Large intestine (tissue), 3 donors: ENCODE data around the gene TRIOBP. TPM values are rescaled to one million over a fixed set of nuclear protein-coding genes. Genes with fewer than 3 reads are reported as not detected.
A peak's percentile ranks its signal among the peaks of the same experiment; 100 is the strongest.

ENCODE experiments used
- DNase-seq, 2 donors: peaks; one replicate each; pipeline versions ENCODE4 v3.0.0 to v3.0.0-alpha.2; 2013
- H3K27ac ChIP-seq: one replicate; pipeline ENCODE4 v1.5.1; 2013; ENCODE audit warnings: low read length
- H3K27me3 ChIP-seq: 2 replicates; pipeline ENCODE4 v1.6.1; 2013; ENCODE audit warnings: low read length; ENCODE audit not compliant: control insufficient read depth, insufficient read depth
- H3K36me3 ChIP-seq: 2 replicates; pipeline ENCODE4 v1.6.1; 2013; ENCODE audit warnings: low read length; ENCODE audit not compliant: control insufficient read depth, insufficient read depth
- H3K4me1 ChIP-seq: one replicate; pipeline ENCODE4 v1.6.1; 2013; ENCODE audit warnings: low read length; ENCODE audit not compliant: control insufficient read depth, insufficient read depth
- H3K4me3 ChIP-seq: one replicate; pipeline ENCODE4 v1.5.1; 2013; ENCODE audit warnings: low read length
- H3K9me3 ChIP-seq: one replicate; pipeline ENCODE4 v1.6.1; 2013; ENCODE audit warnings: mild to moderate bottlenecking, low read depth, low read length, moderate library complexity; ENCODE audit not compliant: control insufficient read depth
- WGBS: methylation state at CpG from one replicate; pipeline ENCODE4 v1.1.5; 2013; ENCODE audit warnings: low lambda C conversion rate; ENCODE audit not compliant: insufficient coverage; 5-methylcytosine and 5-hydroxymethylcytosine counted together
- polyA plus RNA-seq: library from polyadenylated mRNA; unstranded; fragments of 120-200 nt; gene quantifications from one replicate; pipeline ENCODE4 v1.2.1, GENCODE V29; 2013

The TRIOBP gene
- polyA plus RNA-seq, 1 donor, result 43.5 TPM

DNA sequence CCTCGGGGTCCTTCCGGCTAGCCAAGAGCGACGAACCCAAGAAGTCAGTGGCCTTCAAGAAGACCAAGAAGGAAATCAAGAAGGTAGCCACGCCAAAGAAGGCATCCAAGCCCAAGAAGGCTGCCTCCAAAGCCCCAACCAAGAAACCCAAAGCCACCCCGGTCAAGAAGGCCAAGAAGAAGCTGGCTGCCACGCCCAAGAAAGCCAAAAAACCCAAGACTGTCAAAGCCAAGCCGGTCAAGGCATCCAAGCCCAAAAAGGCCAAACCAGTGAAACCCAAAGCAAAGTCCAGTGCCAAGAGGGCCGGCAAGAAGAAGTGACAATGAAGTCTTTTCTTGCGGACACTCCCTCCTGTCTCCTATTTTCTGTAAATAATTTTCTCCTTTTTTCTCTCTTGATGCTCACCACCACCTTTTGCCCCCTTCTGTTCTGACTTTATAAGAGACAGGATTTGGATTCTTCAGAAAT is 109.0 kb downstream of the TRIOBP start:
- DNase-seq, result no peak
- no peaks in the 10 kb centered on the region for H3K27me3 ChIP-seq
- H3K36me3 ChIP-seq, result peaks cover 4% of the 10 kb centered on the region
- WGBS, result 60% methylated on average over 1 of the region's 10 CpGs
- H3K9me3 ChIP-seq, result peaks cover 3% of the 10 kb centered on the region
- peak overlapping the region; percentile 68 for H3K27ac ChIP-seq
- peak overlapping the region; percentile 68 for H3K4me3 ChIP-seq
- peaks cover 31% of the 10 kb centered on the region for H3K4me1 ChIP-seq

DNA sequence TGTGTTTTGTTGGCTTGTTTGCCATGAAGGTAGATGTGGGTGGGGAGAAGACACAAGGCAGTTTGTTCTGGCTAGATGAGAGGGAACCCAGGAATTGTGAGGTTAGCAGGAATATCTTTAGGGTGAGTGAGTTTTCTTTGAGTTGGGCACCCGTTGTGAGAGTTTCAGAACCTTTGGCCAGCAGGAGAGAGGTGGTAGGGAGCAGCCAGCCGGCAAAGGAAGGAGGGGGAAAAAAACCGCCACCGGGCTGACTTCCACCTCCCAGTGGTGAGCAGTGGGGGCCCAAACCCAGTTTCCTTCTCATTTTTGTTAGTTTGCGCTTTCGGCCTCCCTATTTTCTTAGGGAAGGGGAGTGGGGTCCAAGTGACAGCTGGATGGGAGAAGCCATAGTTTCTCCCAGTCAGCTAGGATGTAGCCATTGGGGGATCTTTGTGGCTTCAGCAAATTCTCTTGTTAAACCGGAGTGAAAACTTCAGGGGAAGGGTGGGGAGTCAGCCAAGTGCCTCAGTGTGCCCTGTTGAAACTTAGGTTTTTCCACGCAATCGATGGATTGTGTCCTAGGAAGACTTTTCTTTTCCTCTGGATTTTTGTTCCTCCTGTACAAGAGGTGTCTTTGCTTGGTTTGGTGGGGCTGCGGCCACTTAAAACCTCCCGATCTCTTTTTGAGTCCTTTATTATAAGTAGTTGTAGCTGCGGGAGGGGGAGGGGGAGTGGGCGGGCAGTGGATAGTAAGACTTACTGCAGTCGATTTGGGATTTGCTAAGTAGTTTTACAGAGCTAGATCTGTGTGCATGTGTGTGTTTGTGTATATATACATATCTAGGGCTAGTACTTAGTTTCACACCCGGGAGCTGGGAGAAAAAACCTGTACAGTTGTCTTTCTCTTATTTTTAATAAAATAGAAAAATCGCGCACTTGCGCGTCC is 109.8 kb downstream of the TRIOBP start:
- Histone ChIP-seq H3K4me1 (peaks cover 31% of the 10 kb centered on the region), H3K9me3 (peaks cover 3% of the 10 kb centered on the region), H3K4me3 (peak overlapping the region; percentile 68), H3K27me3 (no peaks in the 10 kb centered on the region), H3K27ac (peak overlapping the region; percentile 68), H3K36me3 (peaks cover 4% of the 10 kb centered on the region)
- DNase-seq, result peak in 1 of 2 donors; percentile 57
- no CpG with 5 or more reads among the region's 19 CpGs for WGBS

DNA sequence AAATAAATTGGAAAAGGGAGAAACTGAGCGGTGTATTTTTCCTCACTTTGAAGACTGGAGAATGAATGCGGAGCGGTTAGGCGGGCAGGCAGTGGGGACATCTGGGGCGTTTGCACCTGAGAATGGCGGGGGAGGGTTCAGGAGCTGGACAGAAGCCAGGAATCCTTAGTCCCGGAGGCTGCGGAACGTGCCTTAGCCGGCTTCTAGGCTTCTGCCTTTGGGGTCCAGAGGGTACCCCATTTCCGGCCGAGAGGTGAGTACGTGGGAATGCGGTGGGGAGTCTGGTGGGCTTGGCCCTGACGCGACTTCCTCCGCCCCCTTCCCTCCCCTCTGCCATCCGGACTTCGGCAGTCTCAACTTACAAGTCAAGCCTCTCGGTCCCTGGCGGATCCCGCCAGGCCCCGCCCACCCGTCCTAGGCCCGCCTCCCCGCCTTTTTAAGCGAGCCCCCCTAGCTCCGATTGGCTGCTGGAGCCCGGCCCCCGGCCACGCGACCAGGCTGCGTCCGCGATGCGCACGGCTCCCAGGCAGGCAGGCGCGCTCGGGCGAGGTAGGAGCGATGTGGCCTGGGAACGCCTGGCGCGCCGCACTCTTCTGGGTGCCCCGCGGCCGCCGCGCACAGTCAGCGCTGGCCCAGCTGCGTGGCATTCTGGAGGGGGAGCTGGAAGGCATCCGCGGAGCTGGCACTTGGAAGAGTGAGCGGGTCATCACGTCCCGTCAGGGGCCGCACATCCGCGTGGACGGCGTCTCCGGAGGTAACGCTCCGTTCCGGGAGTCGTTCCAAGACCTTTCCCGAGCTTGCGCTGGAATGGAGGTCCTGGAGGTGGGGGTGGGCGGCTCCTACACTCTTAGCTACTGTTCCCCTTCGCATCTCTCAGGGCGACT is 110.8 kb downstream of the TRIOBP start, which contains the start of gene GCAT:
TSS of gene GCAT (plus strand) at position 525 of the 884 bp plus-strand sequence. CDS start at position 559, 34 bp downstream.
- DNase-seq, result peak; percentile 96 to 98
- Histone ChIP-seq H3K9me3 (peaks cover 3% of the 10 kb centered on the region), H3K36me3 (peaks cover 4% of the 10 kb centered on the region), H3K27ac (peak within 1 kb of the TSS; percentile 68), H3K27me3 (no peaks in the 10 kb centered on the region), H3K4me1 (peaks cover 31% of the 10 kb centered on the region), H3K4me3 (peak within 1 kb of the TSS; percentile 68)
- WGBS, result no CpG with 5 or more reads among the region's 73 CpGs

DNA sequence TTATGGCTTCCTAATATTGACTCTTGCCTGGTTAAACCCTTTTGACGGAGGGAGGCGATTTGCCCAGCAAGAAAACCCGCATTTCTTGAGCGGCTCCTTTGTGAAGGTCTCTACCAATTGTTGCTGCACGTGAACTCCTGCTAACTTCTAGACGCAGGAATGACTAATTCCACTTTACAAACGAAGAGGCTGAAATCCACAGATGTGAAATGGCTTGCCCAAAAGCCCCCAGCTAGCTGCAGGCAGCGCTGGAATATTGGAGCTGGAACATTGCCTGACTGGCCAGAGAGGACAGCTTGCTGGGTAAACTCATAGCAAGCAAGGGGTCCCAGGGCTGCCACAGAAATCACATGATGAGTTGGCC is 111.4 kb downstream of the TRIOBP start:
- no CpG with 5 or more reads among the region's 8 CpGs for WGBS
- Histone ChIP-seq H3K27me3 (no peaks in the 10 kb centered on the region), H3K4me1 (peaks cover 25% of the 10 kb centered on the region), H3K36me3 (peaks cover 4% of the 10 kb centered on the region), H3K27ac (peak overlapping the region; percentile 50), H3K4me3 (peak overlapping the region; percentile 68), H3K9me3 (peaks cover 3% of the 10 kb centered on the region)
- no peak for DNase-seq

DNA sequence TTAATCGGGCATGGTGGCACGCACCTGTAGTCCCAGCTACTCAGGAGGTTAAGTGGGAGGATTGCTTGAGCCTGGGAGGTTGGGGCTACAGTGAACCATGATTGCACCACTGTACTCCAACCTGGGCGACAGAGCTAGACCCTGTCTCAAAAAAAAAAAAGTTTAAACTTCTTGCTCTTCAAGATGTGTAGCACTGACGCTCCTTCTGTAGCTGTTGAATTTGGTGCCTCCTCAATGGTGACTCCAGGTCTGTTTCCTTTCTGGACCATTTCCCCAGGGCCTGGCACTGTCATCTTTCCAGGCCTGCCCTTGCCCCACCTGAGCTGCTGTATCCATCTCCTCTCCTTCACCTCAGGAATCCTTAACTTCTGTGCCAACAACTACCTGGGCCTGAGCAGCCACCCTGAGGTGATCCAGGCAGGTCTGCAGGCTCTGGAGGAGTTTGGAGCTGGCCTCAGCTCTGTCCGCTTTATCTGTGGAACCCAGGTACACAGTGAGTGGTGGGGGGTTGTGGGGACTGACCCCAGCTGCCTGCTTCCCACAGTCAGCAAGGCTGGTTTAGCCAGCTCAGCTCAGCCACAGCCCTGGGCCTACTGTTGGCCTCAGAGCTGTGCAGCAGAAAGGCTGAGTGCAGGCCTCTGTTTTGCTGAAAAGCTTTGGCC is 113.0 kb downstream of the TRIOBP start:
- no peak for DNase-seq
- Histone ChIP-seq H3K36me3 (peaks cover 7% of the 10 kb centered on the region), H3K4me1 (peaks cover 14% of the 10 kb centered on the region), H3K9me3 (no peaks in the 10 kb centered on the region), H3K4me3 (no peak overlapping the region), H3K27me3 (no peaks in the 10 kb centered on the region), H3K27ac (no peak overlapping the region)
- no CpG with 5 or more reads among the region's 5 CpGs for WGBS

- DNase-seq, result no peak
- no CpG with 5 or more reads among the region's 2 CpGs for WGBS
- Histone ChIP-seq H3K4me1 (peaks cover 5% of the 10 kb centered on the region), H3K27me3 (no peaks in the 10 kb centered on the region), H3K4me3 (no peak overlapping the region), H3K36me3 (peaks cover 18% of the 10 kb centered on the region), H3K9me3 (no peaks in the 10 kb centered on the region), H3K27ac (no peak overlapping the region)
Measured at GRCh38 chr22:37811867-37812266, 115.0 kb downstream of the TRIOBP start.

GRCh38 chr22:37812869-37813678 is 116.2 kb downstream of the TRIOBP start:
- H3K36me3 ChIP-seq, result peaks cover 18% of the 10 kb centered on the region
- no peaks in the 10 kb centered on the region for H3K27me3 ChIP-seq
- H3K4me3 ChIP-seq, result no peak overlapping the region
- no CpG with 5 or more reads among the region's 27 CpGs for WGBS
- no peak overlapping the region for H3K27ac ChIP-seq
- no peaks in the 10 kb centered on the region for H3K9me3 ChIP-seq
- H3K4me1 ChIP-seq, result peaks cover 8% of the 10 kb centered on the region
- no peak for DNase-seq

DNA sequence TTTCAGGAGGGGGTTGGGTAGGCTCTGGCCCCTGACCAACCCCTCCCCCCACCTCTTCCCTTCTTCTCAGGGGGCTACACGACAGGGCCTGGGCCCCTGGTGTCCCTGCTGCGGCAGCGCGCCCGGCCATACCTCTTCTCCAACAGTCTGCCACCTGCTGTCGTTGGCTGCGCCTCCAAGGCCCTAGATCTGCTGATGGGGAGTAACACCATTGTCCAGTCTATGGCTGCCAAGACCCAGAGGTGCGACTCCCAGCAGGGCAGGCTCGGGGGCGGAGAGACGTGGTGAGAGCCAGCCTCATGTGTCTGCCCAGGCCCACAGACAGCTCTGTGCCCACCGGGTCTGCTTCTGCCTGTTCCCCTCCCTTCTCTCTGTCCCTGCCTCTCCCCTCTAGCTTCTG is 118.7 kb downstream of the TRIOBP start:
- Histone ChIP-seq H3K36me3 (peaks cover 13% of the 10 kb centered on the region), H3K4me1 (peaks cover 11% of the 10 kb centered on the region), H3K4me3 (no peak overlapping the region), H3K27me3 (peaks cover 22% of the 10 kb centered on the region), H3K27ac (no peak overlapping the region), H3K9me3 (peaks cover 4% of the 10 kb centered on the region)
- no peak for DNase-seq
- WGBS, result no CpG with 5 or more reads among the region's 12 CpGs

GRCh38 chr22:37816543-37817180 is 119.8 kb downstream of the TRIOBP start:
- H3K27me3 ChIP-seq, result peaks cover 28% of the 10 kb centered on the region
- WGBS, result no CpG with 5 or more reads among the region's 23 CpGs
- no peak overlapping the region for H3K27ac ChIP-seq
- no peak overlapping the region for H3K4me3 ChIP-seq
- peaks cover 11% of the 10 kb centered on the region for H3K4me1 ChIP-seq
- DNase-seq, result no peak
- H3K36me3 ChIP-seq, result peaks cover 13% of the 10 kb centered on the region
- peaks cover 4% of the 10 kb centered on the region for H3K9me3 ChIP-seq
